AG04449 (cell line): ENCODE measurements around the gene P2RX3.

Experiments
- CTCF ChIA-PET: fragments of 350-600 bp; formaldehyde crosslinking; extraction: SDS; loops from one replicate; lab custom pipeline; 2021; ENCODE audit warnings: antibody characterized with exemption; lab: Yijun Ruan, JAX
- POLR2A ChIA-PET: fragments of 400-600, 350-600 bp; formaldehyde crosslinking; extraction: SDS; loops from one replicate; lab custom pipeline; 2020; ENCODE audit warnings: antibody characterized with exemption, inconsistent platforms; lab: Yijun Ruan, JAX
- DNase-seq: peaks from one replicate; pipeline ENCODE4 v3.0.0-alpha.2; 2010; ENCODE audit warnings: low read depth, low spot score
- H3K4me3 ChIP-seq: 2 replicates; pipeline ENCODE4 v1.5.1; 2011; ENCODE audit warnings: low read depth, mild to moderate bottlenecking, control low read depth, low read length
- TF ChIP-seq, protein P1 (sequence below): IDR thresholded peaks from one replicate; pipeline ENCODE4 v1.5.1; 2011; ENCODE audit warnings: mild to moderate bottlenecking, moderate library complexity, low read length, control low read depth, inconsistent platforms; ENCODE audit not compliant: insufficient read depth; ENCODE audit errors: missing control alignments

P2RX3 gene

GRCh38 chr11:57373146-57373545, 35.0 kb downstream of the P2RX3 start:
- TF ChIP-seq, protein P1, sequence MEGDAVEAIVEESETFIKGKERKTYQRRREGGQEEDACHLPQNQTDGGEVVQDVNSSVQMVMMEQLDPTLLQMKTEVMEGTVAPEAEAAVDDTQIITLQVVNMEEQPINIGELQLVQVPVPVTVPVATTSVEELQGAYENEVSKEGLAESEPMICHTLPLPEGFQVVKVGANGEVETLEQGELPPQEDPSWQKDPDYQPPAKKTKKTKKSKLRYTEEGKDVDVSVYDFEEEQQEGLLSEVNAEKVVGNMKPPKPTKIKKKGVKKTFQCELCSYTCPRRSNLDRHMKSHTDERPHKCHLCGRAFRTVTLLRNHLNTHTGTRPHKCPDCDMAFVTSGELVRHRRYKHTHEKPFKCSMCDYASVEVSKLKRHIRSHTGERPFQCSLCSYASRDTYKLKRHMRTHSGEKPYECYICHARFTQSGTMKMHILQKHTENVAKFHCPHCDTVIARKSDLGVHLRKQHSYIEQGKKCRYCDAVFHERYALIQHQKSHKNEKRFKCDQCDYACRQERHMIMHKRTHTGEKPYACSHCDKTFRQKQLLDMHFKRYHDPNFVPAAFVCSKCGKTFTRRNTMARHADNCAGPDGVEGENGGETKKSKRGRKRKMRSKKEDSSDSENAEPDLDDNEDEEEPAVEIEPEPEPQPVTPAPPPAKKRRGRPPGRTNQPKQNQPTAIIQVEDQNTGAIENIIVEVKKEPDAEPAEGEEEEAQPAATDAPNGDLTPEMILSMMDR: no peak
- CTCF ChIA-PET: interaction anchor here (0.9 to 2.2 kb wide), 4 partner anchors 10 to 269 kb away, joined by 3 to 6 read pairs (median 4); no protein-coding TSS in a partner anchor
- DNase-seq: no peak
- no peak overlapping the region for H3K4me3 ChIP-seq
- POLR2A ChIA-PET: interaction anchor here (0.7 kb wide), 1 partner anchor 178 kb away, joined by 3 read pairs; no protein-coding TSS in a partner anchor

DNA sequence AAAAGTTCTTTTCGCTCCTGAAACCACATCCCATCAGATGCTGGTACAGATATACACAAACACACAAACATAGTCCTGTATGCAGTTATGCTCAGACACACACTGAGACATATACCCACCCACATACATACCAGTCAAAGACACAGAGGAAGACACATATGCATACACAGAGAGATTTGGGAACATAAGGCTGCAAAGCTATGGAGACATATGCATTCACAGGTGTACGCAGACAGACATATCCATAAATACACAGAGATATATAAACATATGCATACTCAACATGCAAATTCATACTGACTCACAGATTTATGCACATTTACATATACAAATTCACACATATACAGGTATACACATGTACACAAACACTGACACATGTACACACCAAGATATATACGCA, 36.8 kb downstream of the P2RX3 start:
- H3K4me3 ChIP-seq: no peak overlapping the region
- no peak for DNase-seq
- TF ChIP-seq, protein P1: no peak
- CTCF ChIA-PET: no interaction called here
- POLR2A ChIA-PET: no interaction called here

- CTCF ChIA-PET: no interaction called here
- POLR2A ChIA-PET: no interaction called here
- no peak overlapping the region for H3K4me3 ChIP-seq
- TF ChIP-seq, protein P1: no peak
- DNase-seq: no peak
Observed at GRCh38 chr11:57375490-57375889, 37.3 kb downstream of the P2RX3 start.

DNA sequence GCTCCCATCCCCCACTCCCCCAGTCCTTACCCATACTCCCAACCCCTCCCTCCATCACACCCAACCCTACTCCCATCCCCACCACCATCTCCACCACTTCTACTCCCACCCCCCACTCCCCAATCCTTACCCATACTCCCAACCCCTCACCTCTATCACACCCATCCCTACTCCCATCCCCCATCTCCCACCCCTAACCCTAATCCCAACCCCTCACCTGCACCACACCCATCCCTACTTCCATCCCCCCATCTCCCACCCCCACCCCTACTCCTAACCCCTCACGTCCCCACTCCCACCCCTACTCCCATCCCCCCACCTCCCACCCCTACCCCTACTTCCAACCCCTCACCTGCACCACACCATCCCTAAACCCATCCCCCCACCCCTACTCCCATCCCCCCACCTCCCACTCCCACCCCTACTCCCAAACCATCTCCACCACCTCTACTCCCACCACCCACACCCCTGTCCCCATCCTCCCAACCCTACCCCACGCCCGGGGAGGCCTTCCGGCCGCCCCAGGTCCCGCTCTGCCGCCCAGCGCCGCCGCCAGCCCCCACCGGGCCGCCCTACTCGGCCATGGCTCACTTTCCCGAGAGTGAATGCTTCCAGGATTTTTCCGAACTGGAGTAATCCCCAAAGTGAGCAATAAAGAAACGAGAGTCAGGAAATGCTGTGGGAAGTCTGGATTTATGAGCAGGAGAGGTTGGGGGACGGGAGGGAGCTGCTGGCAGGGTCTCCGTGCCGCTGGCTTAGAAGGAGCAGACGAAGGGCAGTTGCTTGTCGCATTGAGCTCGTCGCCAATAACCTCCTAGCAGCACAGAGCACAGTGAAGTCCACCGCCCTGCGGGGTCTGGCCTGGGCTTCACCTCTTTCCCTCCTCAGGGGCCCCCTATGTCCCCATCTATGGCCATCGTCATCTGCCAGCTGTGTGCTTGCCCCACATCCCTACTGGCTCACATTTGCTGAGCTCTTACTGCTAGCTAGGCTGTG, 38.2 kb downstream of the P2RX3 start:
- ChIA-PET POLR2A (no interaction called here), CTCF (no interaction called here)
- no peak overlapping the region for H3K4me3 ChIP-seq
- TF ChIP-seq, protein P1: no peak
- no peak for DNase-seq

DNA sequence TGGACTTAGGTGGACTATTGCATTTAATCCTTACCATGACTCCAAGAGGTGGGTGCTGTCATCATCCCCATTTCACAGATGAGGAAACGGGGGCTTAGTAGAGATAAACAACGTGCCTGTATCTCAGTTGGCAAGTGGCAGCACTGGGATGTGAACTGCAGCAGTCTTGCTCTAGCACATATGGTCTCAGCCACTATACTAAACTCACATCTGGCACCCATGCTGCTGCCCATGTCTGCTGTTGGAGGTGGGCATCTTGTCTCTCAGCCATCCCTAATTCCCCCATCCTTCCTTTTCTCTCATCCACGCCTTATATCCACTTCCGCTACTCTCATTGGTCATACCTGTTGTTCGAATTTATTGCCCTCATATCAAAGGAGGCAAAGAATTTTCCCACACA, 39.0 kb downstream of the P2RX3 start:
- ChIA-PET CTCF (no interaction called here), POLR2A (no interaction called here)
- H3K4me3 ChIP-seq: no peak overlapping the region
- TF ChIP-seq, protein P1: no peak
- no peak for DNase-seq

DNA sequence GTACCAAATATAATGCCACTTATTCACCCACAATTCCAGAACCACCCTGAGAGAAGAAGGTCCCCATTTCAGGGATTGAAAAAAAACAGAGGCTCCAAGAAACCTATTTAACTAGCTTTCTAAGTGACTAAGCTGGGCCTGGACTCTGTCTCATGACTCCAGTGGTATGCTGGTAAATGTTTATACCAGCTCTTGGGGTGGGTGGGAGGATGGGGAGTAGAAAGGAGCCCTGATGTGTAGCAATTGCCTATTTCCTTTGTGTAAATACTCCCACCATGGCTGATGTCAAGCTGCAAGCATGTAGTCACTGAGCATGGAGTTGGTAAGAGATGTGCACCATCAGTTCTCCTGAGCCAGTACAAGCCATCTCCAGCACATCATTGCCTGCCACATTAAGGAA, 40.0 kb downstream of the P2RX3 start:
- DNase-seq: no peak
- ChIA-PET CTCF (no interaction called here), POLR2A (no interaction called here)
- no peak overlapping the region for H3K4me3 ChIP-seq
- TF ChIP-seq, protein P1: no peak
